Daoy (cell line): Measurements from ENCODE around the gene OIP5. TPM values are rescaled to one million over a fixed set of nuclear protein-coding genes. Genes with fewer than 3 reads are reported as not detected.

Experiments
- DNase-seq: peaks from one replicate; pipeline ENCODE4 v3.0.0-alpha.2; 2015; ENCODE audit warnings: low read depth
- total RNA-seq: library from RNA; depleted of rRNA; stranded (reverse); fragments of >200 nt; shearing (Covaris generic); gene quantifications from 2 replicates; pipeline ENCODE4 v1.2.3, GENCODE V29; 2014; rRNA removed

The OIP5 gene
- total RNA-seq, 1 experiment from 2014 or later = 49.5 TPM

GRCh38 chr15:41259546-41260189 lies 72.7 kb downstream of the OIP5 start:
- no peak for DNase-seq

Other genes with a start within 250 kb of the OIP5 start
- 19.4 and 20.7 TPM in 2 replicates for gene INO80, start 216.3 kb downstream of the OIP5 start, total RNA-seq
- not detected in 2 replicates for gene EXD1, start 101.8 kb downstream of the OIP5 start, total RNA-seq
- gene CHP1, start 101.3 kb downstream of the OIP5 start, total RNA-seq = 18.9 and 22.5 TPM in 2 replicates
- 180 and 204 TPM in 2 replicates for gene NUSAP1, start 290 bp upstream of the OIP5 start, total RNA-seq
- 40.7 and 42.4 TPM in 2 replicates for gene NDUFAF1, start 69.9 kb upstream of the OIP5 start, total RNA-seq
- 16.0 and 17.6 TPM in 2 replicates for gene RTF1, start 84.5 kb upstream of the OIP5 start, total RNA-seq
- gene ITPKA, start 161.3 kb upstream of the OIP5 start, total RNA-seq = 5.0 and 7.7 TPM in 2 replicates
- 0.40 and 0.57 TPM in 2 replicates for gene LTK, start 181.2 kb upstream of the OIP5 start, total RNA-seq
- gene RPAP1, start 211.7 kb upstream of the OIP5 start, total RNA-seq = 14.9 and 15.8 TPM in 2 replicates
- 3.9 and 4.6 TPM in 2 replicates for gene TYRO3, start 226.6 kb upstream of the OIP5 start, total RNA-seq